GM04503 (cell line): Measurements from ENCODE around the gene AIFM2.
"Not testable (repeated sequence)": the region's sequence is repeated elsewhere in the genome, so short reads cannot be mapped to it uniquely, and the experiment has no call there.

Experiments
- DNase-seq: peaks from one replicate; pipeline ENCODE4 v3.0.0-alpha.2; 2012; ENCODE audit warnings: low read depth

The AIFM2 gene

DNA sequence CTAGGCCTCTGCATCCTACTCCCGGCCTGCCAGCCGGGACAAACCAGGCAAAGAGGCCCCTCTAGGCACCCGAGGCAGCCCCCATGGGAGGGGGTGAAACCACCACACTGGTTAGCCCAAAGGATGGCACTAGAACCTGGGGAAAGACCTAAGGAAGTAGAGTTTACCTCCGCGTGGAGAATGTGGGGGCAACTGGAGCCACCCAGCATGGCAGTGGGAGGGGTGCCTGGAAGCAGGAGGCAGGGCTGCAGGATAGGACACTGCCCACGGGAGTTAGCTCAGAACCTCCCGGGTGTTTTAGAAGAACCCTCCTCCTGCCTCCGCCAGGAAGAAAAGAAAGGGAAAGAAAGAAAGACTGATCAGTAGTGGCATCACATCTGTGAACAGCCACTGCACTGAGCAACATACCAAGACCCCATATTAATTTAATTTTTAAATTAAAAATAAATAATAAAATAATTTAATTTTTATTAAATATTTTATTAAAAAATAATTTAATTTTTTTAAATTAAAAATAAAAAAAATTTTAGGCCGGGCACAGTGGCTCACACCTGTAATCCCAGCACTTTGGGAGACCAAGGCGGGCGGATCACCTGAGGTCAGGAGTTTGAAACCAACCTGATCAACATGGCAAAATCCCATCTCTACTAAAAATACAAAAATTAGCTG is 11.2 kb downstream of the AIFM2 start:
- DNase-seq, result no peak

DNA sequence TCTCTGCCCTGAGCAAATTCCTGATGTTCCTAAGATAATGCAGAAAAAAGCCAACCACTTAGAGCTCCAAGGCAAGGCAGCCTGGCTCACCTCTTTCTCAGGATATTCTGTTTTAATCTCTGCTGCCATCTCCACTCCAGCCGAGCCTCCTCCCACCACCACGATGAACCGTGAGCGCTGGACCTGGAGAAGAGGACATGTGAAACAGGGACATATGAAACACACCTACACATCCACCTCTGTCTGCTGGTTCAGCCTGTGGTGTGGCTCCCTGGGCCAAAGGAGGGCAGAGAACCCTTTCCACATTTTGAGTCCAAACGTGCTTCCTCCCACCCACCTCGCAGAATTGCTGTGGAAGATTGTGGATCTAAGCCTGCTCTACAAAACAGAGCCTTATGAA is 12.2 kb downstream of the AIFM2 start:
- no peak for DNase-seq

DNA sequence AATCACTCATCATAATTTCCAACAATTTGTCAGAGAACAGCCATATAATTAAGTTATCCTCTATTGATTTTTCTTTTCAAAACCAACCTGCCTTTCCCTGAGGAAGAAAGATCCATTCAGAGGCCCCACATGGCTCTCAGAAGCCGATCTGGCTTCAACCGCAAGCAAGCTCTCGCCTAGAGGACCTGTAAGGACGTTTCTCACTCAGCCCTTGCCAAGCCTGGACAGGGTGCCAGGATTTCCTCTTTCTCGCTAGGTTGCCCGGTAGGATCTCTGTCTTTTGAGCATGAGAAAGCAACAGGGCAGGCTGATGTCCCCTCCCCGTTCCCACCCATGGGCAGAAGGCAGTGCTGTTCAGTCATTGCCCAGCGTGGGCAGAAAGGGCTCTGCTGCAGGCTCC is 13.0 kb downstream of the AIFM2 start:
- DNase-seq, result no peak

DNA sequence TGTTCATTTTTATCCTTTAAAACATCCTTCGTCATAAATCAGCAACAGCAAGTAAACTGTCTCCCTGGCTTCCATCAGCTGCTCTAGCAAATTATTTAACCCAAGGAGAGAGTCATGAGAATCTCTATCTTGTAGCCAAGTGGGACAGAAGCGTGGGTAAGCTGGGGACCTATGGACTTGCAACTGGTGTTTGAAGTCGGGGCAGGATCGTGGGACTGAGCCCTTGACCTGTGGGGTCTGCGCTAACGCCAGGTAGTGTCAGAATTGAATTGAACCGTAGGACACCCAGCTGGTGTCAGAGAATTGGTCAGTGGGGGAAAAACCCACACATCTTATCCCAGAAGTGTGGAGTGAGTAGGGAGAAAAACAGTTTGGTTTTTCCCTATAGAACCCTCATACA is 13.4 kb downstream of the AIFM2 start:
- DNase-seq, result no peak

DNA sequence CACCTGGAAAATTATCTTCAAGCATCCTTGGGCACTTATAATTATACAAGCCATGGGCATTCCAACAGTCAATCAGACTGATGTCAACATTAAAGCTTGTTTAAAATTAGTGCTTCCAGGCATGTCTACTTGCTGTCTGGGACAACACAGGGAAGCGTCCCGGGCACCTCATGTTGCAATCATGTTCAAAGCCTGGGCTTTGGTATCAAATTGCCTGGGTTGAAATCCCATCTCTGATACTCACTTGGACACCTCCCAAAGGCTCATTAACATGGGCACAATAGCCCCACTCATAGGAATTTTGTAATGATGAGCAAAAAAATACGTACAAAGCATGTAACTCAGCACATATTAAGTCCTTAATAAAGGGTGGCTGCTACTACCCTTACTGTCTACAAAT is 14.4 kb downstream of the AIFM2 start:
- no peak for DNase-seq

DNA sequence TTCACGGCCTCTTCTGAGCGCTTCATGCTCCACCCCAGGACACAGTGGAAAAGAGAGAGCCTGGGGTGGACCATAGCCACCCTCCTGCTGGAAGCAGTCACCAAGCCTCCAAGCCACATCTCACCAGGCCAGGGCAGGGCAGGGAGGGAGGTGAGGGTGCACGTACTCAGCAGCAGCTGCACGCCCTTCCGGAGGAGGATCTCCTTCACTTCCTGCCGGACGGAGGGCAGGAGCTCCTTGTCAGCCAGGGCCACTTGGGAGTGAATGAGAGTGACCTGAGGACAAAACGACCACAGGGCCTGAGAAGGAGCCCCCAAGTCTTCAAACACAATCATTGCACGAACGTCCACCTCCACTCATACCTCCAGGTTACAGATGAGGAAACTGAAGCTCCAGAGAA is 15.0 kb downstream of the AIFM2 start:
- no peak for DNase-seq

DNA sequence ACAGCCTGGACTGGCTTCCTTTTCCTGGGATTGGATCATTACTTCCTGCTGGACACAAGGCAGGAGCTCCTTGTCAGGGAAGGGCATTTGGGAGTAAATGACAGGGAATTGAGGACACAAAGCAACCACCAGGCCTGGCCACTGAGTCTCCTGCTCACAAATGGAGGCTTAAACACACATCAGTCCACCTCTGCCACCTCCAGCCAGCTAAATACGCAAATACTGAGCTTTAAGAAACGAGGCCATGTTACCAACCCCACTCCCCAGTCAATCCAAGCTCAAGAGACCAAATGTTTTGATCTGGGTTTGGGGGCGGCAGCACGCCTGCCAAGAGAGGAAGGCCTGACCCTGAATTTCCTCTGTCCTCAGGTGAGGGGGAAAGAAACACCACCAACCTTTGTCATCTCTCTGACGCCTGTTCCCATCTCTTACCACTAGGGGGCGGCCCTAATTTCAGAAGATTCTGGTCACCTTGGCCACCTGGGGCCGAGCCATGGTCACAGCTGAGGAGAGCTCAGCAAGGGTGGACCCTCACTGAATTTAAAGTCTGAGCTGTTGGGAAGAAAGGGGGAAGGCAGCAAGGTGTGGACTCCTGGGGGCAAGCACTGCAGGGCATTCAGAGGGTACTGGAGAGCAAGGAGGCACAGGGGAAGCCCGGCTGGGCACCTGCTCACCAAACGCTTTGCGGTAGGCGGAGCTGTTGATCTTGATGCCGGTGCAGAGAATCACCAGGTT is 16.5 kb downstream of the AIFM2 start:
- DNase-seq, result no peak

DNA sequence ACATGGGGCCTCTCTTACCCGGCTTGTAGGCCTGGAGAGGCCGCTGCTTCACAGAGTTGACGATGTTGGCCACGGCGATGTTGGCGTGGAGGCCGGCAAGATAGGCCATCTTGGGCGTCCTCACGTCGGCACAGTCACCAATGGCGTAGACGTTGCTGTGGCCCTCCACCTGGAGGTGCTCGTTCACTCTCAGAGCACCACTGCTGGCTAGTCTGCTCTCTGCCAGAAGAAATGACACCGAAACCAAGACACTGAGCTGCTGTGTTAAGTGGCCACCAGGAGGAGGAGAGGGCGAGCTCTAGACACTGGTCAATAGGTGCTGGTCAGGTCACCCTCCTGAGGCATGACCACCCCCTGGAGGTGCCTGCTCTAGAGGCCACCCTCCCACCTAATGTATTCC is 17.7 kb downstream of the AIFM2 start:
- no peak for DNase-seq

DNA sequence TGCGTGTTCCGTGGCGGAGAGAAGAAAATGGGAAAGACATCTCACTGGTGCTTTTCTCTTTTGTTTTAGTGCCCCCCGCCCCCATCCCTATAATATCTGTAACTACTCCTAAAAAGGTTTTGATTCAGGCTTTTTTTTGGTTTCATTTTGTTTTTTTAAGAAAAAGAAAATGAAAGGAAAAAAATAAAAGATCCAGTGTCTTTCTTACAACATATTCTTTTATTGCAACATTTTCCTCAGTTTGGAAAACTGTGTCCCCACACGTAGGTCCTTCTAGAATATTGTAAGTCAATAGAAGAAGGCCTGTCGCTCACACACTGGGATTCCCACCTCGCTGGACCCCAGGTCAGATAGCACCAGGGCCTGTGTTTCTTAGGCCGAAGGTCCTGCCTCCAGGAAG is 20.6 kb downstream of the AIFM2 start:
- DNase-seq, result no peak

DNA sequence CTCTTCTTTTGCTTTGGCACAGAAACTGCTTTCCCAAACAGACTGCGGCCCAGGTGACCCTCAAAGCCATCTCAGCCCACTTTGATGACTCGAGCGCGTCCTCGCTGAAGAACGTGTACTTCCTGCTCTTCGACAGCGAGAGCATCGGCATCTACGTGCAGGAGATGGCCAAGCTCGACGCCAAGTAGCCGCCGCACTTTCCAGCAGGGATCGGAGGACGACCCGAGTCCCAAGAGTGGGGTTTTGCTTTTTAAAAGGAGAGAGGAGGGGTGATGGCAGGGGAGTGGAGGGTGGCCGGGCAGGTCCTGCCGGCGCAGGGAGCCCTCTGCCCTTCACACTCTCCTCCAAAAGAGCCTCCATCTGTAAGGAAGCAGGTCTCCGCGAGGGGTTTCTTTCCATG is 21.1 kb downstream of the AIFM2 start:
- DNase-seq, result no peak

DNA sequence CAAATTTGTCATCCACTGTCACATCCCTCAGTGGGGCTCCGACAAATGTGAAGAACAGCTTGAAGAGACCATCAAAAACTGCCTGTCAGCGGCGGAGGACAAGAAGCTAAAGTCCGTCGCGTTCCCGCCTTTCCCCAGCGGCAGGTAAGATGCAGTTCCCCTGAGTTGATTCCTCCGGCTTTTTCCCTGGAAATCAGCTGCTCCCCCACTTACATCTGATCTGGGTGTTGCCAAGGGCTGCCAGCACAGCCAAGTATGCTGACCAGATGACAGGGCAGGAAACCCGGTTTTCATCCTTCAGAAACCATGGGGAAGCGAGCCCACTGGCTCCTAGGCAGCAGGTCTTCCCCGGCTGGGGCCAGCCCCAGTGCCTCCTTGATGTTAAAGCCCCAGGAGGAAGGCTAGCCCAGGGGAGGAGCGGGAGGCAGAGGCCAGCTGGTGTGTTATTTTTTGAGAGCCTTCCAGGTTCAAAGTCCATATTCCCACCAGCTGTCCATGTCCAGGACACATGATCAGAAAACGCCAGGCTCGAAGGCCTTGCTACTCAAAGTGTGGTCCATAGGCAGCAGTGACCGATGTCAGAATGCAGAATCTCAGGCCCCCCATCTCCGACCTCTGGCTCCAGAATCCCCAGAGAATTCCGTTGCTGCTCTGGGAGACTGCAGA is 23.4 kb downstream of the AIFM2 start:
- no peak for DNase-seq

DNA sequence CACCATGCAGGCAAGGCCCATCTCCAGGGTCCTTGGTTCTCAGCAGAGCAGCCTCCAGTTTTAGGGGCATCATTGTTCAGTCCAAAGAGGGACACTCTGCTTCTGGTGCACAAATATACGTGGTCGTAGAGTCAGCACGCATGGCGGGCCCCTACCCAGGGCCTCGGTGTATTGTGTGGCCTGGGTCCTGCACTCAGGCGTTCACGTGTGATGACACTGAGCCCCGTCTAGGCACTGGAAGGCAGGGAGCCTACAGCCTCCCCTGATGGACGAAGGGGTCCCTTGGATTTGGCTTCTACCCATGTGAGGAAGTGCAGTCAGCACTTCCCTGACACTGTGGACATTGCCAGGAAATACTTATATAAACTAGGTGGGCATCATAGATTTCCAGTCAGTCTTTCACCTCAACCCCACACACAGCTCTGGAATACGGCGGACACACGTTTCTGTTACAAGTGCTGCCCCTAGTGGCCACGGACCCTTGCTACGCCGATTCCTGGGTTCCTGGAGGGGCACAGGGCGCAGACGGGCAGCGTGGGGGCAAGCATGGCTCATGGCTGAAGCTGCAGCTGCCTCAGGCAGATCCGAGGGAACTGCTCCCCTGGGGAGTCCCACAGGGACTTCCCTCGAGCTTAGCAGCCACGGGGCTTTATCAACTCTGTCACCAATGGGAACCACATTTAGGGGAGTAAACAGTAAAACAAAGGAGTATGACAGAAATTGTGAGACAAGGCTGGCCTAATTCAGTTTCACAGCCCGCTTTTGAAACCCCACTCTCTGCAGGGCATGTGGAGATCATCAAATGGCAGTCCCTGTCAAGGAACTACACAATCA is 25.4 kb downstream of the AIFM2 start:
- DNase-seq, result no peak

DNA sequence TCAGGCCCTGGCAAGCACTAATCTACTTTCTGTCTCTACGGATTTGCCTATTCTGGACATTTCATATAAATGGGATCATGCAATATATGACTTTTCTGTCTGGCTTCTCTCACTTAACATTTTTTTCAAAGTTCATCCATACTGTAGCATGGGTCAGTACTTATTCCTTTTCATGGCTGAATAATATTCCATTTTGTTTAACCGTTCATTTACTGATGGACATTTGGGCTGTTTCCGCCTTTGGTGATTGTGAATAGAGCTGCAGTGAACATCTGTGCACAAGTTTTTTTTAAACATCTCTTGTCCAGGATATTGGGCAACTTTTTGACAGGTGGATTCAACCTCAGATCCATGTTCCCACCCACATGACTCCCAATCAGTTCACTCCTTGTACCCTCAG is 31.0 kb downstream of the AIFM2 start:
- DNase-seq, result no peak

DNA sequence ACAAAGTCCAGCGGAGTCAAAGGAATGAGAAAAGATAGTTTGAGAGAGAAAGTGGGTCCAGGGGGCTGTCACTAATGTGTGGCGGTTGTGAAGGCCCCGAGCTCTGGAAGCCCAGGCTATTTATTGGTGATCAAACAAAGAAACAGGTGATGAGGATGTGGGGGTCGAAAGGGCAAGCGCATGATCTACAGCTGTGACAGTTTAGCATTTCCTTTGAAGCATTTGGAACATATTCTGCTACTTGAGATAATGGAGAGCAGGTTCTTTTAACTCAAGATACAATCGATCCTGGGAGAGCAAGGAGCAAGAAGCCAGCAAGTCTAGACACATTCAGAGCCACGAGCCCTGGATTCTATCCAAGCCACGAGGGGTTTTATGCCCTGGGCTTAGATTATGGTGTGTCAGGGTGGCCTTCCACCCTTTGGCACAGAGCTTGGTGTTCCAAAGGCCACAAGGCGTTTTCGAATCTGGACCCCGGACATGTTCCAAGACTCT is 31.5 kb downstream of the AIFM2 start:
- not testable (repeated sequence) for DNase-seq

DNA sequence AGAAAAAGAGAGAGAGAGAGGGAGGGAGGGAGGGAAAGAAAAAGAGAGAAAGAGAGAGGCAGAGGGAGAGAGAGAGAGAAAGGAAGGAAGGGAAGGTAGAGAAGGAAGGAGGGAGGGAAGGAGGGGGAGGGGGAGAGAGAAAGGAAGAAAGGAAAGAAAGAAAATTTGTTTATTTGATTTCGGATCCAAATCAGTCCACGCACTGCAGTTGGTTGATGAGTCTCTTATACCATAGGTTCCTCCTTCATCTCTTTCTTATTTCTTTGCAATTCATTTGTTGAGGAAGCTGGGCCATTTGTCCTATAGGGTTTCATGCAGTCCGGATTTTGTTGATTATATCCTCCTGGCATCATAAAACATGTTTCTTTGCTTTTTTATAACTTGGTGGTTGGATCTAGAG is 34.4 kb downstream of the AIFM2 start:
- DNase-seq, result no peak

DNA sequence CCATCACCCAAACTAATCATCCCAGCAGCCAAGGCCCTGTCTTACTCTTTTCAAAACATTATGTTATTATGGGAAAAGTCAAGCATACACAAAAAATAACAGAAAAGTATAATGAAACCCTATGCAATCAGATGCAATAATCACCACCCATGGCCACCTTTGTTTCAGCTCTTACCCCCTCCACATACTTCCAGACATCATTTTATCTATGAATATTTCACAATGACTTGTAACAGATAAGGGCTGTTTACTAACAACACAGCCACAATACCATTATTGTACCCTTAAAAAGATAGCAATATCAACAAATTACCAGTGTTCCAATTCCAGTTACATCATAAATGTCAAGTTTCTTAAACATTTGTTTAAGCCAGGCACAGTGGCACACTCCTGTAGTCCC is 35.2 kb downstream of the AIFM2 start:
- no peak for DNase-seq

DNA sequence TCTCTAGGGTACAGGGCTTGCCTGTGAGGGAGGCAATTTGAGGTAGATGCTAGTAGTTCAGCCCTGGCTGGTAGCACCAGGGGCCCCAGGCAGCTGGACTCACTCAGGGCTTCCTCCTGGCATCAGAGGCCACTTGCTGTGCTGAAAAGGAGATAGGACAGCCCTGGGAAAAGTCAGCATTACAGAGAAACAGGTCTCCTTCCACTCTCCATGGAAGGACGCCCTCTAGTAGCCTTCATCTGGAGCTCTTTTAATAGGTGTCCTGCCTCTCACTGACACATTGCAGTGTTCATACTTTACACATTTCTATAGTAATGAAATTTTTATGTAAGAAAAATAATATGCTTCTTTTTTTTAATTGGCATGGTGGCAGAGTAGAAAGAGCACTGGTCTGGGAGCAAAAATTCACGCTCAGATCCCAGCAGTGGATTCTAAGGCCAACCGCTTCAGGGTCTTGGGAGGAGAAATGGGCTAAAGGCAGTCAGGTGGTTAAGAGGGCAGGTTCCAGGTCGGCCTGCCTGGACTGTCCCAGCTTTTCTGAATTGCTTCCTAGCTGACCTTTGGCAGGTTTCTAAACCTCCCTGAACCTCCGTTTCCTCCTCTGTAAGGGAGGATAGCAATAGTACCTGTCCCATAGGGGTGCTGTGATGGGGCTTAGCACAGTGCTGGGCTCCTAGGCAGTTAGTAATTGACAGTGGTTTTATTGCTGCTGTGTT is 35.8 kb downstream of the AIFM2 start:
- DNase-seq, result no peak

DNA sequence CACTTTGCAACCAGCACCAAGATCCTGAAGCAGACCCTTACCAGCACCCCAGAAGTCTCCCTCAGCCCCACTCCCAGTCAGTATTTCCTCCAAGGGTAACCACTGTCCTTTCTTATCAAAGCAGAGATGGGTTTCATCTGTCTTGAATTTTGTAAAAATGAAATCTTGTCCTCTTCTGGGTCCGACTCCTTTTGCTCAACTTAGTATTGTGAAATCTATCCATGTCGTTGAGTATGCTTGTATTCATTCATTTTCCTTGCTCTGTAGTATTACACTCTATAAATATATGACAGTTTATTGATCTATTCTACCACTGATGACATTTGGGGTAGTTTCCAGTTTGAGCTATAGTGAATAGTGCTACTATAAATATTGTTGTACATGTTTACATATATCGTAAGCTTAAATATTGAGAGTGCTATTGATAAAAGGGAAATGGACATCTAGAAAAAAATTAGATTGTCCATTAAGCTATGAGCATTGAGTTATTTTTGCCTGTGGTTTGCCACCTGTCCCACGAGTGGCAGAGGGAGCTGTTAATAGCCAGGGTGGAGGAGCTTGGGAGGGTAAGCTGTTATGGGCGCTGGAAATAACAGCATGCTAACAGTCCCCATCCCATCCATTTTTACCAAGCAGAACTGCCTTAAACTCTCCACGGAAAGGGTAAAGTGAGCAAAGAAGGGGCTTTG is 36.5 kb downstream of the AIFM2 start:
- DNase-seq, result no peak

DNA sequence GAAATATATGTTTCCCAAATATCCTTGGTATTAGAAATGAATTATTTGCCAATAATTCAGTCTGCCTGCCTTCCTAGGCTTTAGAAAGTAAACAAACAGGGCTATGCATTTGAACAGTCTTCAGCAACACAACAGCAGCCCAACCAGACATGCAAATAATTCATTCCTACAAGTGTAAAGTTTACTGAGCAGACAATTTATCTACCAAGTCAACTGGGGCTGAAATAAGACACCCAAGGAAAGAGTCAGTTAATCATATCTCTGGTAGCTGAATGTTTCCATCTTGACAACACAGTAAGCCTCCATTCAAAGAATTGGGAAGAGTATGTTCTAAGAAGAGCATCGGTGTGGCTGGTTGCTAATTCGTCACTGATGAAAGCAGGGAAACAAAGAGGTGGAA is 38.4 kb downstream of the AIFM2 start:
- DNase-seq, result no peak

DNA sequence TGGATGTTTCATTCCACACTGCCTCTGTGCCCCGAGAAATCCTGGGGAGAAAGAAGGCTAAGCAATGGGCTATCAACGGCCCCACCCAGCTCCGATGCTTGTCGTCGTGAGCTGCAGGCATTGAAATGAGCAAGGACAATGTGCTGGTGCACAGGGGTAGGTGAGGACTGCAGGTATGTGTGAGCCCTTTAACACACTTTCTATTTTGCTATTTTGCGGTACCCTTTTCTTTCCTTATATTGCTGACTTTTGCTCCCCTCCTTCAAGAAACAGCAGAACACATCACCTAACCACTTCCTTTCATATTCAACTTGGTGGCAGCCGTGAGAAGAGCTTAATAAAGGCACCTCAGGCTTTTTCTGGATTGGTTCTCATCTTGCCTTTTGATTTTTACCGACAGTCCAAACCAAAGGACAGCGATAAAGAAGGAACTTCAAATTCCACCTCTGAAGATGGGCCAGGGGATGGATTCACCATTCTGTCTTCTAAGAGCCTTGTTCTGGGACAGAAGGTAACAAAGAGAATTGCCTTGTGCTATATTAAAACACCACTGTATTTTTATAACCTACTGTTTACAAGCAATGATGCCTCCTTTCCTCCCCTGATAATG is 39.2 kb downstream of the AIFM2 start:
- DNase-seq, result no peak

DNA sequence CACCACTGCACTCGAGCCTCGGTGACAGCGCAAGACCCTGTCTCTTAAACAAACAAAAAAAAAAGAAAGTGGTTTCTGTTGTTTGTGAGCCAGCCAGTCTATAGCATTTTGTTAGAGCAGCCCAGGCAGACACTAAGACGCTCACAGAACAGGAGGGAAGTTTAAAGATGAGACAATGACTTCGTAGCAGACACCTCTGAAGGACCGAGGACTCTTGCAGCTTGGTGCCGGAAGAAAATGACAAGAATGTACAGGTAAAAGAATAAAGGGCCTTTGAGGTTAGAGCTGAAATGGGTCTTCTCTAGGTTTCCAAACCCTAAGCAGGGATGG is 40.3 kb downstream of the AIFM2 start:
- no peak for DNase-seq
